ENCODE measurements around the gene YIPF1. TPM values are rescaled to one million over a fixed set of nuclear protein-coding genes. Genes with fewer than 3 reads are reported as not detected.

The YIPF1 gene
- total RNA-seq, 6 experiments from 2014 or later, result 22.8 to 29.3 (median 26.8) TPM

- TF ChIP-seq, protein P1, sequence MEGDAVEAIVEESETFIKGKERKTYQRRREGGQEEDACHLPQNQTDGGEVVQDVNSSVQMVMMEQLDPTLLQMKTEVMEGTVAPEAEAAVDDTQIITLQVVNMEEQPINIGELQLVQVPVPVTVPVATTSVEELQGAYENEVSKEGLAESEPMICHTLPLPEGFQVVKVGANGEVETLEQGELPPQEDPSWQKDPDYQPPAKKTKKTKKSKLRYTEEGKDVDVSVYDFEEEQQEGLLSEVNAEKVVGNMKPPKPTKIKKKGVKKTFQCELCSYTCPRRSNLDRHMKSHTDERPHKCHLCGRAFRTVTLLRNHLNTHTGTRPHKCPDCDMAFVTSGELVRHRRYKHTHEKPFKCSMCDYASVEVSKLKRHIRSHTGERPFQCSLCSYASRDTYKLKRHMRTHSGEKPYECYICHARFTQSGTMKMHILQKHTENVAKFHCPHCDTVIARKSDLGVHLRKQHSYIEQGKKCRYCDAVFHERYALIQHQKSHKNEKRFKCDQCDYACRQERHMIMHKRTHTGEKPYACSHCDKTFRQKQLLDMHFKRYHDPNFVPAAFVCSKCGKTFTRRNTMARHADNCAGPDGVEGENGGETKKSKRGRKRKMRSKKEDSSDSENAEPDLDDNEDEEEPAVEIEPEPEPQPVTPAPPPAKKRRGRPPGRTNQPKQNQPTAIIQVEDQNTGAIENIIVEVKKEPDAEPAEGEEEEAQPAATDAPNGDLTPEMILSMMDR (IDR thresholded peaks at IDR 0.05), result no peak
- H3K27ac Mint-ChIP-seq, result no peak overlapping the region
- DNase-seq, result no peak
- H3K36me3 Mint-ChIP-seq (ENCODE audit: low read depth), result no peaks in the 10 kb centered on the region
- H3K4me3 Mint-ChIP-seq, result no peak overlapping the region
- H3K27me3 Mint-ChIP-seq (ENCODE audit: insufficient read depth), result no peaks in the 10 kb centered on the region
- H3K9me3 Mint-ChIP-seq, result no peaks in the 10 kb centered on the region
- H3K4me1 Mint-ChIP-seq (ENCODE audit: low read depth), result peaks cover 17% of the 10 kb centered on the region
Measured at GRCh38 chr1:53902235-53903138, 12.9 kb upstream of the YIPF1 start.

- TF ChIP-seq, protein P1 (IDR thresholded peaks at IDR 0.05), result no peak
- no peaks in the 10 kb centered on the region; the same call in 1 of the 2 replicates for H3K27me3 Mint-ChIP-seq (ENCODE audit: insufficient read depth)
- no peak overlapping the region for H3K27ac Mint-ChIP-seq
- DNase-seq, result no peak
- peaks cover 39% of the 10 kb centered on the region for H3K4me1 Mint-ChIP-seq (ENCODE audit: low read depth)
- no peaks in the 10 kb centered on the region for H3K36me3 Mint-ChIP-seq (ENCODE audit: low read depth)
- no peak overlapping the region for H3K4me3 Mint-ChIP-seq
- no peaks in the 10 kb centered on the region for H3K9me3 Mint-ChIP-seq
Measured at GRCh38 chr1:53899708-53900107, 10.1 kb upstream of the YIPF1 start.

- no peaks in the 10 kb centered on the region for H3K9me3 Mint-ChIP-seq
- peaks cover 39% of the 10 kb centered on the region for H3K4me1 Mint-ChIP-seq (ENCODE audit: low read depth)
- no peak overlapping the region for H3K4me3 Mint-ChIP-seq
- no peaks in the 10 kb centered on the region for H3K36me3 Mint-ChIP-seq (ENCODE audit: low read depth)
- no peak overlapping the region for H3K27ac Mint-ChIP-seq
- DNase-seq, result no peak
- no peaks in the 10 kb centered on the region; the same call in 1 of the 2 replicates for H3K27me3 Mint-ChIP-seq (ENCODE audit: insufficient read depth)
- TF ChIP-seq, protein P1 (IDR thresholded peaks at IDR 0.05), result no peak
Measured at GRCh38 chr1:53899206-53899628, 9.6 kb upstream of the YIPF1 start.

DNA sequence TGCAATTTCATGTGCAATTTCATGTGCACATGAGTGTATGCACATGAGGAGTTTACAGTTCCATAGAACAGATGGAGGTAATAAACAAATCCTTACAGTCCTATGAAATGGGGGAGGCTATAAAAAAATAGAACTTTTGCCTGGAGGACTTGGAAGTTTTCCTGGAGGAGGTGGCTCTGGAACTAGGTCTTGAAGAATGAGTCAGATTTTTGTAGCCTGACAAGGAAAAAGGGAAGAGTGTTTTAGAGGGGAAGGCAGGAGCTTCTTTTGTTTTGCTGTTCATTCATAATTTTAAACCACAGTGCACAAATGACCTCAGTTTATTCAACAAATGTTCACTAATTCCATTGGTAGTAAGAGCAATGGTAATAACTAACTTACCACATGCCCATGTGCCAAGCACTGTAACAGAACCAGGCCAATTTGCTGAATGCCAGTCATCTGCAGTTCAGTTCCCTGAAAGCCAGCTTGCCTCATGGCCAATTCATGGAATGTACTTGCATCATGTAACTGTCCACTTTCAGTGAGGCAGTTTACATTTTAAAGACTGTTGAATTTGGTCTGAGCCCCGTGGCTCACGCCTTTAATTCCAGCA lies 7.1 kb upstream of the YIPF1 start:
- Mint-ChIP-seq H3K4me3 (peak overlapping the region; percentile 25; the same call in 1 of the 2 replicates), H3K9me3 (no peaks in the 10 kb centered on the region), H3K36me3 (ENCODE audit: low read depth) (no peaks in the 10 kb centered on the region), H3K27me3 (ENCODE audit: insufficient read depth) (peaks cover 2% of the 10 kb centered on the region; the same call in 1 of the 2 replicates), H3K27ac (peak overlapping the region; percentile 89), H3K4me1 (ENCODE audit: low read depth) (peaks cover 39% of the 10 kb centered on the region)
- DNase-seq, result peak; percentile 85
- TF ChIP-seq, protein P1 (IDR thresholded peaks at IDR 0.05), result no peak

DNA sequence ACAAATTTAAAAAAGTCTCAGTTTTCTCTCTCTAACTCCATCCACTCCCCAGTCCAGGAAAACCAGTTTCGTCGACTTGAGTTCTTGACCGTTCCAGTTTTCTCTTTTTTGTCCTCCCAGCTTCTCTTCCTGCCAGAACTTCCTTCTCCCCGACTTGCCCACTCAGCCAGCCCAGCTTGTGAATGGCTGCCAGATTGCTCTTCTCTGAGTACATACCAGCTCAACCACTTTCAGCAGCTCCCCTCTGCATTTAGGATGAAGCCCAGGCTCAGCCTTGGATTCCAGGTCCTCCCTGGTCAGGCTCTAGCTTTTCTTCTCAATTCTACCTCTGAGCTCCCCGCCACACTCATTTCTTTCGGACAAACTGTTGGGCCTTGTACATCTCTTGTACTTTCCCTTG lies 5.8 kb upstream of the YIPF1 start:
- H3K27me3 Mint-ChIP-seq (ENCODE audit: insufficient read depth), result peaks cover 2% of the 10 kb centered on the region; the same call in 1 of the 2 replicates
- H3K27ac Mint-ChIP-seq, result no peak overlapping the region
- no peaks in the 10 kb centered on the region for H3K9me3 Mint-ChIP-seq
- H3K36me3 Mint-ChIP-seq (ENCODE audit: low read depth), result no peaks in the 10 kb centered on the region
- TF ChIP-seq, protein P1 (IDR thresholded peaks at IDR 0.05), result no peak
- H3K4me1 Mint-ChIP-seq (ENCODE audit: low read depth), result peaks cover 45% of the 10 kb centered on the region
- no peak overlapping the region for H3K4me3 Mint-ChIP-seq
- DNase-seq, result no peak
